Stimulated activated naive B cell treated with anti-CD40 and anti-IgM and Interleukin-4, amounts not matched to agents 10 μg/mL and 1 μg/mL and 100 μg/mL, for 72 hours (primary cell): Measurements from ENCODE around the gene REEP2.
A peak's percentile ranks its signal among the peaks of the same experiment; 100 is the strongest.

ENCODE experiments used
- ATAC-seq, 2 donors: fragments of 150-1000 bp; cut with Tn5 transposase; replicated peaks; 2 replicates each; pipeline ENCODE4 v1.10.0; 2021; ENCODE audit warnings: moderate library complexity in 1 of 2
- DNase-seq: peaks from one replicate; pipeline ENCODE4 v3.0.0; 2021
- H3K27ac Mint-ChIP-seq: one replicate; pipeline ENCODE4 v1.8.0; 2022; ENCODE audit warnings: mild to moderate bottlenecking, mixed read lengths
- H3K27me3 Mint-ChIP-seq, 2 donors: one replicate each; pipeline ENCODE4 v1.8.0; 2022; ENCODE audit warnings: mixed read lengths in 2 of 2
- H3K36me3 Mint-ChIP-seq, 2 donors: one replicate each; pipeline ENCODE4 v1.8.0; 2022; ENCODE audit warnings: mixed read lengths in 2 of 2, mild to moderate bottlenecking in 1 of 2
- H3K4me1 Mint-ChIP-seq, 2 donors: one replicate each; pipeline ENCODE4 v1.8.0; 2022; ENCODE audit warnings: mixed read lengths in 2 of 2, mild to moderate bottlenecking in 1 of 2
- H3K4me3 Mint-ChIP-seq, 2 donors: one replicate each; pipeline ENCODE4 v1.8.0; 2022; ENCODE audit warnings: mild to moderate bottlenecking in 2 of 2, mixed read lengths in 2 of 2, moderate library complexity in 1 of 2
- H3K9me3 Mint-ChIP-seq, 2 donors: one replicate each; pipeline ENCODE4 v1.8.0; 2022; ENCODE audit warnings: mixed read lengths in 2 of 2, mild to moderate bottlenecking in 1 of 2

REEP2 gene

GRCh38 chr5:138440159-138441073, 1.6 kb downstream of the REEP2 start:
- Mint-ChIP-seq H3K9me3 (no peaks in the 10 kb centered on the region), H3K27ac (no peak overlapping the region), H3K4me1 (peaks cover 11 to 32% of the 10 kb centered on the region in 2 donors), H3K4me3 (peak overlapping the region; percentile 58 to 65), H3K36me3 (peaks cover 4 to 16% of the 10 kb centered on the region in 2 donors), H3K27me3 (peaks cover 0 to 5% of the 10 kb centered on the region in 2 donors)
- no peak for DNase-seq
- no peak for ATAC-seq

- H3K27me3 Mint-ChIP-seq = peaks cover 0 to 5% of the 10 kb centered on the region in 2 donors
- H3K4me3 Mint-ChIP-seq = no peak overlapping the region
These were observed 2.4 kb downstream of the REEP2 start for GRCh38 chr5:138441221-138441620.

GRCh38 chr5:138444078-138444773, 5.4 kb downstream of the REEP2 start:
- no peaks in the 10 kb centered on the region for H3K36me3 Mint-ChIP-seq
- DNase-seq (no peak), ATAC-seq (no peak)
- no peak overlapping the region for H3K4me3 Mint-ChIP-seq
- no peak overlapping the region for H3K27ac Mint-ChIP-seq
- H3K9me3 Mint-ChIP-seq = no peaks in the 10 kb centered on the region
- peaks cover 7 to 16% of the 10 kb centered on the region in 2 donors for H3K4me1 Mint-ChIP-seq
- H3K27me3 Mint-ChIP-seq = peaks cover 5 to 6% of the 10 kb centered on the region in 2 donors

More at GRCh38 chr5:138441221-138441620, 2.4 kb downstream of the REEP2 start:
- ATAC-seq (no peak), DNase-seq (no peak)
- no peaks in the 10 kb centered on the region for H3K9me3 Mint-ChIP-seq
- H3K27ac Mint-ChIP-seq = no peak overlapping the region
- H3K4me1 Mint-ChIP-seq = peaks cover 11 to 32% of the 10 kb centered on the region in 2 donors
- peaks cover 0 to 11% of the 10 kb centered on the region in 2 donors for H3K36me3 Mint-ChIP-seq

GRCh38 chr5:138444774-138445546, 6.1 kb downstream of the REEP2 start:
- Mint-ChIP-seq H3K36me3 (no peaks in the 10 kb centered on the region), H3K27ac (no peak overlapping the region), H3K4me1 (peaks cover 6 to 13% of the 10 kb centered on the region in 2 donors), H3K9me3 (no peaks in the 10 kb centered on the region), H3K27me3 (peaks cover 4 to 6% of the 10 kb centered on the region in 2 donors), H3K4me3 (no peak overlapping the region)
- DNase-seq (no peak), ATAC-seq (no peak)

GRCh38 chr5:138445547-138446271, 6.9 kb downstream of the REEP2 start:
- Mint-ChIP-seq H3K4me3 (no peak overlapping the region), H3K27me3 (peaks cover 0 to 6% of the 10 kb centered on the region in 2 donors), H3K4me1 (peaks cover 7 to 12% of the 10 kb centered on the region in 2 donors), H3K9me3 (no peaks in the 10 kb centered on the region), H3K27ac (no peak overlapping the region), H3K36me3 (no peaks in the 10 kb centered on the region)
- DNase-seq (no peak), ATAC-seq (no peak)

- Mint-ChIP-seq H3K4me1 (peaks cover 7 to 12% of the 10 kb centered on the region in 2 donors), H3K9me3 (no peaks in the 10 kb centered on the region), H3K27ac (no peak overlapping the region), H3K27me3 (peaks cover 0 to 12% of the 10 kb centered on the region in 2 donors), H3K36me3 (no peaks in the 10 kb centered on the region), H3K4me3 (no peak overlapping the region)
- ATAC-seq (no peak), DNase-seq (no peak)
These were observed 9.2 kb downstream of the REEP2 start for GRCh38 chr5:138448070-138448469.

- Mint-ChIP-seq H3K9me3 (no peaks in the 10 kb centered on the region), H3K4me1 (peaks cover 7 to 12% of the 10 kb centered on the region in 2 donors), H3K36me3 (no peaks in the 10 kb centered on the region), H3K27ac (no peak overlapping the region), H3K27me3 (peaks cover 0 to 12% of the 10 kb centered on the region in 2 donors), H3K4me3 (no peak overlapping the region)
- DNase-seq (no peak), ATAC-seq (no peak)
These were observed 9.9 kb downstream of the REEP2 start for GRCh38 chr5:138448481-138449398.

- Mint-ChIP-seq H3K4me1 (peaks cover 7 to 12% of the 10 kb centered on the region in 2 donors), H3K4me3 (peak overlapping the region; percentile 53 to 69), H3K27me3 (peaks cover 0 to 12% of the 10 kb centered on the region in 2 donors), H3K36me3 (no peaks in the 10 kb centered on the region), H3K9me3 (no peaks in the 10 kb centered on the region), H3K27ac (no peak overlapping the region)
- DNase-seq (peak; percentile 74), ATAC-seq (peak; percentile 92 to 93)
These were observed 10.8 kb downstream of the REEP2 start for GRCh38 chr5:138449501-138450239.

GRCh38 chr5:138450971-138451370, 12.1 kb downstream of the REEP2 start:
- ATAC-seq = no peak
- no peaks in the 10 kb centered on the region for H3K36me3 Mint-ChIP-seq
- no peak overlapping the region for H3K27ac Mint-ChIP-seq
- H3K27me3 Mint-ChIP-seq = peaks cover 0 to 12% of the 10 kb centered on the region in 2 donors
- no peaks in the 10 kb centered on the region for H3K9me3 Mint-ChIP-seq
- H3K4me1 Mint-ChIP-seq = peaks cover 7 to 12% of the 10 kb centered on the region in 2 donors
- no peak overlapping the region for H3K4me3 Mint-ChIP-seq
- DNase-seq = no peak

GRCh38 chr5:138452720-138453119, 13.9 kb downstream of the REEP2 start:
- ATAC-seq (no peak), DNase-seq (no peak)
- H3K4me1 Mint-ChIP-seq = peaks cover 7 to 16% of the 10 kb centered on the region in 2 donors
- no peaks in the 10 kb centered on the region for H3K9me3 Mint-ChIP-seq
- H3K27me3 Mint-ChIP-seq = peaks cover 0 to 12% of the 10 kb centered on the region in 2 donors
- no peak overlapping the region for H3K27ac Mint-ChIP-seq
- H3K36me3 Mint-ChIP-seq = no peaks in the 10 kb centered on the region
- H3K4me3 Mint-ChIP-seq = no peak overlapping the region

- no peak for DNase-seq
- Mint-ChIP-seq H3K4me3 (no peak overlapping the region), H3K9me3 (no peaks in the 10 kb centered on the region), H3K27ac (no peak overlapping the region), H3K36me3 (no peaks in the 10 kb centered on the region), H3K27me3 (peaks cover 0 to 6% of the 10 kb centered on the region in 2 donors), H3K4me1 (peaks cover 12 to 24% of the 10 kb centered on the region in 2 donors)
- ATAC-seq = no peak
These were observed 14.7 kb downstream of the REEP2 start for GRCh38 chr5:138453590-138453989.

GRCh38 chr5:138454121-138454520, 15.3 kb downstream of the REEP2 start:
- H3K27ac Mint-ChIP-seq = no peak overlapping the region
- H3K9me3 Mint-ChIP-seq = peaks cover 0 to under 1% of the 10 kb centered on the region in 2 donors
- H3K27me3 Mint-ChIP-seq = peaks cover 1 to 6% of the 10 kb centered on the region in 2 donors
- peaks cover under 1 to 3% of the 10 kb centered on the region in 2 donors for H3K36me3 Mint-ChIP-seq
- no peak overlapping the region for H3K4me3 Mint-ChIP-seq
- DNase-seq (no peak), ATAC-seq (no peak)
- H3K4me1 Mint-ChIP-seq = peaks cover 16 to 27% of the 10 kb centered on the region in 2 donors
